HCT116 (cell line): ENCODE measurements around the gene E2F6. TPM values are rescaled to one million over a fixed set of nuclear protein-coding genes. Genes with fewer than 3 reads are reported as not detected.
"Not testable (repeated sequence)": the region's sequence is repeated elsewhere in the genome, so short reads cannot be mapped to it uniquely, and the experiment has no call there.

Experiments
- ATAC-seq: fragments of 200-7000 bp; cut with Tn5 transposase; 2 replicates; pipeline ENCODE4 v1.9.1; 2020; ENCODE audit warnings: mild to moderate bottlenecking, moderate library complexity
- BruUV-seq: library from RNA; stranded (reverse); fragments of 400-500 nt; replicated peaks from 2 replicates; lab custom pipeline; 2021; lab: Mats Ljungman, UMichigan
- CTCF ChIA-PET: fragments of 300-600 bp; sonication (Branson Sonifier 250); formaldehyde crosslinking; loops from one replicate; lab custom pipeline; 2021; ENCODE audit warnings: antibody characterized with exemption; lab: Charles Lee
- POLR2A ChIA-PET: fragments of 300-600, 350-600 bp; sonication (Branson Sonifier 250); formaldehyde crosslinking; loops from one replicate; lab custom pipeline; 2021; ENCODE audit warnings: antibody characterized with exemption; lab: Charles Lee
- RAD21 ChIA-PET, 2 experiments: fragments of 300-600 bp; sonication (Branson Sonifier 250); formaldehyde crosslinking; loops; one replicate each; lab custom pipeline; 2023; ENCODE audit warnings: low total read pairs in 2 of 2; ENCODE audit not compliant: uncharacterized antibody in 2 of 2, unreplicated experiment in 2 of 2, low non-redundant PET in 1 of 2; lab: Charles Lee
- DNase-seq: peaks from one replicate; pipeline ENCODE4 v3.0.0-alpha.2; 2010; ENCODE audit warnings: low read depth, low spot score
- H2AFZ ChIP-seq: fragments of 200-600 bp; shearing (Covaris generic), sonication (generic); 2 replicates; pipeline ENCODE4 v1.6.1; 2017; ENCODE audit warnings: low read depth, mixed run types, mixed read lengths, antibody characterized with exemption, low read length; ENCODE audit not compliant: poor library complexity, severe bottlenecking
- H3K27ac ChIP-seq: 2 replicates; pipeline ENCODE4 v1.5.1; 2012; ENCODE audit warnings: low read depth, low read length
- H3K27me3 ChIP-seq: fragments of 200-600 bp; sonication (generic); 2 replicates; pipeline ENCODE4 v1.6.1; 2016; ENCODE audit warnings: mixed run types, low read length, mixed read lengths; ENCODE audit not compliant: insufficient read depth
- H3K36me3 ChIP-seq, 2 experiments: fragments of 200-500 bp in 1 of 2; fragments of 200-600 bp in 1 of 2; sonication (Bioruptor generic) in 1 of 2; sonication (generic) in 1 of 2; 2 replicates each; pipeline versions ENCODE4 v1.5.1 to v1.6.1; 2014 to 2016; ENCODE audit warnings: low read length in 2 of 2, inconsistent platforms in 1 of 2, mixed read lengths in 1 of 2, mixed run types in 1 of 2; ENCODE audit not compliant: insufficient read depth in 2 of 2, control insufficient read depth in 1 of 2
- H3K4me1 ChIP-seq, 2 experiments: fragments of 200-600 bp in 1 of 2; sonication (generic) in 1 of 2; 2 replicates each; pipeline versions ENCODE4 v1.5.1 to v1.6.1; 2012 to 2017; ENCODE audit warnings: low read length in 2 of 2, inconsistent platforms in 1 of 2, mild to moderate bottlenecking in 1 of 2, mixed read lengths in 1 of 2, mixed run types in 1 of 2, moderate library complexity in 1 of 2; ENCODE audit not compliant: insufficient read depth in 2 of 2, control insufficient read depth in 1 of 2
- H3K4me2 ChIP-seq: fragments of 200-600 bp; sonication (generic); 2 replicates; pipeline ENCODE4 v1.6.1; 2017; ENCODE audit warnings: mixed run types, low read length, mixed read lengths
- H3K4me3 ChIP-seq, 2 experiments: fragments of 200-600 bp in 1 of 2; sonication (generic) in 1 of 2; replicated peaks in 1 of 2; 2 replicates each; pipeline ENCODE4 v1.5.1; 2011 to 2016; ENCODE audit warnings: low read length in 2 of 2, control low read depth in 1 of 2, low read depth in 1 of 2, mild to moderate bottlenecking in 1 of 2, mixed read lengths in 1 of 2, mixed run types in 1 of 2
- H3K79me2 ChIP-seq: fragments of 200-600 bp; sonication (generic); 2 replicates; pipeline ENCODE4 v1.6.1; 2017; ENCODE audit warnings: mild to moderate bottlenecking, mixed run types, low read length, moderate library complexity, mixed read lengths; ENCODE audit not compliant: insufficient read depth
- H3K9ac ChIP-seq: fragments of 200-600 bp; sonication (generic); 2 replicates; pipeline ENCODE4 v1.6.1; 2016; ENCODE audit warnings: low read length, mixed read lengths
- H3K9me2 ChIP-seq: fragments of 200-600 bp; sonication (generic), shearing (Covaris generic); 2 replicates; pipeline ENCODE4 v1.6.1; 2017; ENCODE audit warnings: mixed run types, mild to moderate bottlenecking, moderate library complexity; ENCODE audit not compliant: insufficient read depth
- H3K9me3 ChIP-seq, 2 experiments: fragments of 200-500 bp in 1 of 2; fragments of 200-600 bp in 1 of 2; sonication (Bioruptor generic) in 1 of 2; sonication (generic) in 1 of 2; 2 replicates each; pipeline ENCODE4 v1.6.1; 2014 to 2017; ENCODE audit warnings: low read length in 2 of 2, mixed read lengths in 2 of 2, inconsistent platforms in 1 of 2, low read depth in 1 of 2, mild to moderate bottlenecking in 1 of 2, mixed run types in 1 of 2, moderate library complexity in 1 of 2; ENCODE audit not compliant: control insufficient read depth in 1 of 2, insufficient read depth in 1 of 2
- H4K20me1 ChIP-seq: fragments of 200-600 bp; sonication (generic), shearing (Covaris generic); 2 replicates; pipeline ENCODE4 v1.6.1; 2017; ENCODE audit warnings: mixed run types, mild to moderate bottlenecking, moderate library complexity; ENCODE audit not compliant: insufficient read depth
- CEBPB ChIP-seq: IDR thresholded peaks from 2 replicates; pipeline ENCODE4 v1.6.1; 2012; ENCODE audit warnings: low read depth
- EGR1 ChIP-seq: IDR thresholded peaks from 2 replicates; pipeline ENCODE4 v1.6.1; 2012; ENCODE audit warnings: low read depth
- ELF1 ChIP-seq: IDR thresholded peaks from 2 replicates; pipeline ENCODE4 v1.6.1; 2012; ENCODE audit warnings: low read depth, borderline replicate concordance
- EZH2phosphoT487 ChIP-seq: fragments of 200-600 bp; IDR thresholded peaks from 2 replicates; pipeline ENCODE4 v1.6.1; 2018; ENCODE audit warnings: antibody characterized with exemption, borderline replicate concordance
- JUND ChIP-seq: IDR thresholded peaks from 2 replicates; pipeline ENCODE4 v1.6.1; 2012
- POLR2AphosphoS5 ChIP-seq: IDR thresholded peaks from 2 replicates; pipeline ENCODE4 v1.6.1; 2011; ENCODE audit warnings: mild to moderate bottlenecking, low read depth, low read length, moderate library complexity
- SIN3A ChIP-seq: IDR thresholded peaks from 2 replicates; pipeline ENCODE4 v1.6.1; 2012; ENCODE audit warnings: low read depth
- intact Hi-C: fragments of 100-400 bp; cut with micrococcal nuclease; formaldehyde crosslinking; loops from 2 replicates; pipeline ENCODE4 v1.10.0; 2022
- total RNA-seq: library from RNA; stranded (reverse); gene quantifications from one replicate; pipeline ENCODE4 v1.2.1, GENCODE V29; 2021; ENCODE audit not compliant: unreplicated experiment
- TF ChIP-seq, protein P1 (sequence below): IDR thresholded peaks from 2 replicates; pipeline ENCODE4 v1.6.1; 2012; ENCODE audit warnings: low read depth
- TF ChIP-seq, protein P2 (sequence below): IDR thresholded peaks from 2 replicates; pipeline ENCODE4 v1.6.1; 2012

Gene E2F6
- total RNA-seq, 1 experiment from 2014 or later = 22.8 TPM

DNA sequence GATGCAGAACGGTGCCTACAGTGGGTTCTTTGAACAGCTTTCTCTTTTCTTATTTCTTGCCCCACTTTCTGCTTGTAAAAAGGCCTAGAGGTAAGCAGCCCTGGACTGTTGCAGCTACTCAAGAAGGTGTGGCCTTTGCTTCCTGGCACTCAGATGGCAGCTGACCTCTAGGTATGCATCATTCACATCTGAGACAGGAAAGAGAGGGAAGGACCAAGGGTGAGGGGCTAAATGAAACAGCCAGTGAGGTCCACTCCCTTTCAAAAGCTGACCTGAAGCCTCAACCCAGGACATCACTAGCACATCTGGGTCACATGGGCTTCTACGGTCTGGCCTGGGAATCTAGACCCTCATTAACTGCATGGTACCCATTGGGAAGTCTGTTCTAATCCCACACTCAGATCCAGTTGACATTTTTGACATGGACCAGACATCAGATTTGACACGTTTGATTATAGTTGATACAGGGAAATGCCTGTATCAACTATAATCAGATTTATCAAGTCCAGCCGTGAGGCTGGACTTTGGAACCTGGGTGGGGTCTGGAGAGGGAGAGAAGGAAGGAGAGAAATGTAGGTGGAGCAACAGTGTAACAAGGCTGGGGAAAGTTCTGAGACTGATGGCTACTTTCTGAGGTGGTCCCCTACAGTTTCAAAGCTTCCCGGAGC, 60.2 kb downstream of the E2F6 start:
- H3K27me3 ChIP-seq = no peaks in the 10 kb centered on the region
- H3K9me3 ChIP-seq = no peaks in the 10 kb centered on the region
- H3K4me1 ChIP-seq = peaks cover 3 to 27% of the 10 kb centered on the region in 2 experiments; a peak in 2 of 4 replicates
- no peak overlapping the region for H3K4me2 ChIP-seq
- H3K4me3 ChIP-seq = no peak overlapping the region
- BruUV-seq = no TSS peak
- no peak overlapping the region for H2AFZ ChIP-seq
- no peaks in the 10 kb centered on the region for H3K79me2 ChIP-seq
- no peak for ATAC-seq
- no peak for DNase-seq
- intact Hi-C loops = no loop called here
- no peaks in the 10 kb centered on the region for H3K36me3 ChIP-seq
- no peaks in the 10 kb centered on the region for H4K20me1 ChIP-seq
- no peak overlapping the region for H3K27ac ChIP-seq
- no peak overlapping the region for H3K9ac ChIP-seq
- ChIA-PET POLR2A (no interaction called here), RAD21 (no interaction called here)
- H3K9me2 ChIP-seq = no peaks in the 10 kb centered on the region
- TF ChIP-seq POLR2AphosphoS5 (no peak), CEBPB (no peak), ELF1 (no peak), JUND (no peak), SIN3A (no peak), EZH2phosphoT487 (no peak), EGR1 (no peak)
- TF ChIP-seq, protein P1, sequence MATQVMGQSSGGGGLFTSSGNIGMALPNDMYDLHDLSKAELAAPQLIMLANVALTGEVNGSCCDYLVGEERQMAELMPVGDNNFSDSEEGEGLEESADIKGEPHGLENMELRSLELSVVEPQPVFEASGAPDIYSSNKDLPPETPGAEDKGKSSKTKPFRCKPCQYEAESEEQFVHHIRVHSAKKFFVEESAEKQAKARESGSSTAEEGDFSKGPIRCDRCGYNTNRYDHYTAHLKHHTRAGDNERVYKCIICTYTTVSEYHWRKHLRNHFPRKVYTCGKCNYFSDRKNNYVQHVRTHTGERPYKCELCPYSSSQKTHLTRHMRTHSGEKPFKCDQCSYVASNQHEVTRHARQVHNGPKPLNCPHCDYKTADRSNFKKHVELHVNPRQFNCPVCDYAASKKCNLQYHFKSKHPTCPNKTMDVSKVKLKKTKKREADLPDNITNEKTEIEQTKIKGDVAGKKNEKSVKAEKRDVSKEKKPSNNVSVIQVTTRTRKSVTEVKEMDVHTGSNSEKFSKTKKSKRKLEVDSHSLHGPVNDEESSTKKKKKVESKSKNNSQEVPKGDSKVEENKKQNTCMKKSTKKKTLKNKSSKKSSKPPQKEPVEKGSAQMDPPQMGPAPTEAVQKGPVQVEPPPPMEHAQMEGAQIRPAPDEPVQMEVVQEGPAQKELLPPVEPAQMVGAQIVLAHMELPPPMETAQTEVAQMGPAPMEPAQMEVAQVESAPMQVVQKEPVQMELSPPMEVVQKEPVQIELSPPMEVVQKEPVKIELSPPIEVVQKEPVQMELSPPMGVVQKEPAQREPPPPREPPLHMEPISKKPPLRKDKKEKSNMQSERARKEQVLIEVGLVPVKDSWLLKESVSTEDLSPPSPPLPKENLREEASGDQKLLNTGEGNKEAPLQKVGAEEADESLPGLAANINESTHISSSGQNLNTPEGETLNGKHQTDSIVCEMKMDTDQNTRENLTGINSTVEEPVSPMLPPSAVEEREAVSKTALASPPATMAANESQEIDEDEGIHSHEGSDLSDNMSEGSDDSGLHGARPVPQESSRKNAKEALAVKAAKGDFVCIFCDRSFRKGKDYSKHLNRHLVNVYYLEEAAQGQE = no peak
- TF ChIP-seq, protein P2, sequence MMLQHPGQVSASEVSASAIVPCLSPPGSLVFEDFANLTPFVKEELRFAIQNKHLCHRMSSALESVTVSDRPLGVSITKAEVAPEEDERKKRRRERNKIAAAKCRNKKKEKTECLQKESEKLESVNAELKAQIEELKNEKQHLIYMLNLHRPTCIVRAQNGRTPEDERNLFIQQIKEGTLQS = no peak
- TF ChIP-seq, all 23 proteins: peak for 0
- CTCF ChIA-PET = no interaction called here

DNA sequence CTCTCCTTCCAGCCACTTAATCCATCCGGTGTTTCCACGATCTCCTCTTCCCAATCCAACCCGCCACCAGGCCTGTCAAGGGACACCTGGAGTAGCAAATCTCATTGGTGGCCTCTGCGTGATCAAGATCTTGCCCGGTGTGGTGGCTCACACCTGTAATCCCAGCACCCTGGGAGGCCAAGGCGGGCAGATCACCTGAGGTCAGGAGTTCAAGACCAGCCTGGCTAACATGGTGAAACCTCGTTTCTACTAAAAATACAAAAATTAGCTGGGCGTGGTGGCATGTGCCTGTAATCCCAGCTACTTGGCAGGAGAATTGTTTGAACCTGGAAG, 60.9 kb downstream of the E2F6 start:
- H3K4me3 ChIP-seq, DNase-seq, BruUV-seq, POLR2A ChIA-PET, H3K79me2 ChIP-seq, intact Hi-C loops, H2AFZ ChIP-seq, H3K9me2 ChIP-seq, ATAC-seq, CTCF ChIA-PET, H3K4me2 ChIP-seq, RAD21 ChIA-PET, H3K27me3 ChIP-seq, H3K27ac ChIP-seq, H3K36me3 ChIP-seq, H4K20me1 ChIP-seq, H3K9me3 ChIP-seq, H3K9ac ChIP-seq: not testable (repeated sequence)
- peaks cover 3 to 27% of the 10 kb centered on the region in 2 experiments; a peak in 2 of 4 replicates for H3K4me1 ChIP-seq
